Anterior cingulate cortex (tissue), 58 donors: ENCODE data around the gene OVCH2.

Experiments
- DNase-seq, 58 donors: peaks; one replicate each; lab custom pipeline; 2025; lab: John Stamatoyannopoulos, UW

OVCH2 gene

GRCh38 chr11:7645206-7645605 is 61.1 kb downstream of the OVCH2 start:
- DNase-seq: no peak

GRCh38 chr11:7643314-7643713 is 63.0 kb downstream of the OVCH2 start:
- no peak for DNase-seq

- no peak for DNase-seq
These were observed 63.5 kb downstream of the OVCH2 start for GRCh38 chr11:7642747-7643146.

- no peak for DNase-seq
These were observed 65.5 kb downstream of the OVCH2 start for GRCh38 chr11:7640816-7641215.

- DNase-seq: no peak
These were observed 66.6 kb downstream of the OVCH2 start for GRCh38 chr11:7639643-7640025.
